Type B pancreatic cell (in vitro differentiated cells): ENCODE data around the gene POC1A. TPM values are rescaled to one million over a fixed set of nuclear protein-coding genes. Genes with fewer than 3 reads are reported as not detected.
"Not testable (repeated sequence)": the region's sequence is repeated elsewhere in the genome, so short reads cannot be mapped to it uniquely, and the experiment has no call there.

Experiments used
- DNase-seq: peaks from one replicate; pipeline ENCODE4 v3.0.0; 2021; ENCODE audit warnings: mixed read lengths; ENCODE audit not compliant: unreplicated experiment; ENCODE audit errors: extremely low spot score
- H3K27ac Mint-ChIP-seq: 2 replicates; pipeline ENCODE4 v1.8.0; 2021; ENCODE audit warnings: mild to moderate bottlenecking, mixed read lengths
- H3K27me3 Mint-ChIP-seq: 2 replicates; pipeline ENCODE4 v1.8.0; 2021; ENCODE audit warnings: mixed read lengths
- H3K36me3 Mint-ChIP-seq: 2 replicates; pipeline ENCODE4 v1.8.0; 2021; ENCODE audit warnings: mixed read lengths
- H3K4me1 Mint-ChIP-seq: one replicate; pipeline ENCODE4 v1.8.0; 2021; ENCODE audit warnings: mixed read lengths; ENCODE audit not compliant: unreplicated experiment
- H3K4me3 Mint-ChIP-seq: 2 replicates; pipeline ENCODE4 v1.8.0; 2021; ENCODE audit warnings: mild to moderate bottlenecking, mixed read lengths
- H3K9me3 Mint-ChIP-seq: 2 replicates; pipeline ENCODE4 v1.8.0; 2021; ENCODE audit warnings: mixed read lengths
- CTCF ChIP-seq: fragments of 200-600 bp; sonication (generic); conservative IDR thresholded peaks from 2 replicates; pipeline ENCODE4 v1.5.0; 2021; ENCODE audit warnings: antibody characterized with exemption, mild to moderate bottlenecking
- total RNA-seq: library from RNA; stranded (reverse); gene quantifications from 2 replicates; pipeline ENCODE4 v1.2.1, GENCODE V29; 2021; ENCODE audit warnings: low replicate concordance

Gene POC1A
- total RNA-seq, 1 donor from 2014 or later: 19.1 TPM

GRCh38 chr3:52038227-52038626 lies 116.0 kb downstream of the POC1A start:
- no peaks in the 10 kb centered on the region for H3K36me3 Mint-ChIP-seq
- peaks cover 19% of the 10 kb centered on the region for H3K4me1 Mint-ChIP-seq
- no peaks in the 10 kb centered on the region for H3K9me3 Mint-ChIP-seq
- peaks cover 10% of the 10 kb centered on the region for H3K27me3 Mint-ChIP-seq
- H3K27ac Mint-ChIP-seq: no peak overlapping the region
- no peak for DNase-seq
- TF ChIP-seq CTCF: no peak
- H3K4me3 Mint-ChIP-seq: no peak overlapping the region

GRCh38 chr3:52037291-52037690 lies 116.9 kb downstream of the POC1A start:
- no peak overlapping the region for H3K27ac Mint-ChIP-seq
- no peak for DNase-seq
- H3K27me3 Mint-ChIP-seq: peaks cover 10% of the 10 kb centered on the region
- peaks cover 19% of the 10 kb centered on the region for H3K4me1 Mint-ChIP-seq
- TF ChIP-seq CTCF: no peak
- H3K4me3 Mint-ChIP-seq: no peak overlapping the region
- H3K36me3 Mint-ChIP-seq: no peaks in the 10 kb centered on the region
- no peaks in the 10 kb centered on the region for H3K9me3 Mint-ChIP-seq

- no peaks in the 10 kb centered on the region for H3K36me3 Mint-ChIP-seq
- peaks cover 10% of the 10 kb centered on the region for H3K27me3 Mint-ChIP-seq
Measured at GRCh38 chr3:52036829-52037228, 117.4 kb downstream of the POC1A start.

GRCh38 chr3:52036222-52036694 lies 118.0 kb downstream of the POC1A start:
- no peaks in the 10 kb centered on the region for H3K36me3 Mint-ChIP-seq
- no peak overlapping the region for H3K4me3 Mint-ChIP-seq
- peaks cover 8% of the 10 kb centered on the region for H3K27me3 Mint-ChIP-seq
- no peaks in the 10 kb centered on the region for H3K9me3 Mint-ChIP-seq
- TF ChIP-seq CTCF: no peak
- H3K4me1 Mint-ChIP-seq: peaks cover 10% of the 10 kb centered on the region
- no peak overlapping the region for H3K27ac Mint-ChIP-seq
- DNase-seq: no peak

More at GRCh38 chr3:52036829-52037228, 117.4 kb downstream of the POC1A start:
- DNase-seq: no peak
- Mint-ChIP-seq H3K27ac (no peak overlapping the region), H3K9me3 (no peaks in the 10 kb centered on the region), H3K4me3 (no peak overlapping the region), H3K4me1 (peaks cover 16% of the 10 kb centered on the region)
- TF ChIP-seq CTCF: no peak

- H3K27me3 Mint-ChIP-seq: peaks cover 3% of the 10 kb centered on the region
- no peak overlapping the region for H3K4me3 Mint-ChIP-seq
- TF ChIP-seq CTCF: no peak
- DNase-seq: no peak
- H3K9me3 Mint-ChIP-seq: no peaks in the 10 kb centered on the region
- H3K4me1 Mint-ChIP-seq: no peaks in the 10 kb centered on the region
- H3K27ac Mint-ChIP-seq: no peak overlapping the region
- H3K36me3 Mint-ChIP-seq: no peaks in the 10 kb centered on the region
Measured at GRCh38 chr3:52034651-52035050, 119.6 kb downstream of the POC1A start.

GRCh38 chr3:52034212-52034611 lies 120.0 kb downstream of the POC1A start:
- Mint-ChIP-seq H3K9me3 (no peaks in the 10 kb centered on the region), H3K4me1 (peaks cover under 1% of the 10 kb centered on the region), H3K27ac (no peak overlapping the region), H3K36me3 (no peaks in the 10 kb centered on the region), H3K27me3 (no peaks in the 10 kb centered on the region), H3K4me3 (no peak overlapping the region)
- no peak for DNase-seq
- no peak for TF ChIP-seq CTCF

- H3K4me1 Mint-ChIP-seq, H3K36me3 Mint-ChIP-seq, H3K9me3 Mint-ChIP-seq, DNase-seq, H3K27ac Mint-ChIP-seq, H3K4me3 Mint-ChIP-seq, H3K27me3 Mint-ChIP-seq: not testable (repeated sequence)
Measured at GRCh38 chr3:52033748-52034147, 120.5 kb downstream of the POC1A start.
